NT2/D1 (cell line): Measurements from ENCODE around the gene GJA3.

Experiments used
- SUZ12 ChIP-seq: IDR thresholded peaks from 2 replicates; pipeline ENCODE4 v1.6.1; 2011; ENCODE audit not compliant: insufficient read length, insufficient read depth; ENCODE audit errors: extremely low read depth
- ZNF274 ChIP-seq: IDR thresholded peaks from 2 replicates; pipeline ENCODE4 v1.6.1; 2011; ENCODE audit warnings: mild to moderate bottlenecking, low read depth, low read length

DNA sequence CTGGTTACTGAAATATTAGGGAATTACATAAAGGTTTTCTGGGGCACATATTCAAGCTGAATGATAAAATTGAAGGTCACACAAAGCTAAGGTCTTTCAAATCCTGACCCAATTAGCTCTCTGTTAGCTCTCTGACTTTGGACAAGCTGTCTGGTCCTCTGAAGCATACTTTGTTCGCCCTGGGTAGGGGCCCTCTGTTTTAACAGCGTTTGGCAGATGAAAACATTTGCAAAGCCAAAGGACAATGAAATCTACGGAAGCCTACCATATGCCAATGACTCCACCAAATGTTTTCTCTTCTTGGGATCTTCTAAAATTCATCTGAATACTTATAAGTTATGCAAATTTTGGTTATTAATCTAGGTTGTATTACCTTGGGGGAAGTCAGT lies 14.5 kb upstream of the GJA3 start:
- TF ChIP-seq ZNF274 (no peak), SUZ12 (no peak)
